Esophagus muscularis mucosa (tissue), 4 donors: ENCODE data around the gene ADNP. TPM values are rescaled to one million over a fixed set of nuclear protein-coding genes. Genes with fewer than 3 reads are reported as not detected.

Experiments
- DNase-seq: peaks from one replicate; pipeline ENCODE4 v3.0.0-alpha.2; 2017; ENCODE audit errors: extremely low spot score
- H3K27ac ChIP-seq, 4 donors: fragments of 200-600 bp; sonication (generic); replicated peaks in 1 of 4; 1 replicate in 3 of 4; 2 replicates in 1 of 4; pipeline ENCODE4 v1.5.1; 2016 to 2019; ENCODE audit warnings: mild to moderate bottlenecking in 1 of 4
- H3K27me3 ChIP-seq, 4 donors: fragments of 200-600 bp; sonication (generic); one replicate each; pipeline versions ENCODE4 v1.5.1 to v1.6.0; 2016 to 2019
- H3K36me3 ChIP-seq, 4 donors: fragments of 200-600 bp; sonication (generic); one replicate each; pipeline ENCODE4 v1.5.1; 2016 to 2019
- H3K4me1 ChIP-seq, 4 donors: fragments of 200-600 bp; sonication (generic); one replicate each; pipeline ENCODE4 v1.5.1; 2016 to 2019
- H3K4me3 ChIP-seq, 4 donors: fragments of 200-600 bp; sonication (generic); 1 replicate in 2 of 4; 2 replicates in 2 of 4; pipeline ENCODE4 v1.5.1; 2016 to 2019; ENCODE audit warnings: mild to moderate bottlenecking in 4 of 4, moderate library complexity in 1 of 4
- H3K9me3 ChIP-seq, 4 donors: fragments of 200-600 bp; sonication (generic); 1 replicate in 3 of 4; 2 replicates in 1 of 4; pipeline ENCODE4 v1.5.1; 2016 to 2019
- CTCF ChIP-seq, 3 experiments: fragments of 200-600 bp in 2 of 3; fragments of 450-650 bp in 1 of 3; sonication (generic) in 2 of 3; IDR thresholded peaks; one replicate each; pipeline ENCODE4 v1.5.1; 2017 to 2019; ENCODE audit warnings: antibody characterized with exemption in 3 of 3, mild to moderate bottlenecking in 2 of 3, moderate library complexity in 1 of 3
- EP300 ChIP-seq: sonication (generic); formaldehyde crosslinking; IDR thresholded peaks from one replicate; pipeline ENCODE4 v1.6.1; 2017; ENCODE audit warnings: antibody characterized with exemption
- POLR2A ChIP-seq: fragments of 450-650 bp; IDR thresholded peaks from one replicate; pipeline ENCODE4 v1.6.1; 2017; ENCODE audit warnings: antibody characterized with exemption, moderate library complexity, mild to moderate bottlenecking, low read depth
- POLR2AphosphoS5 ChIP-seq, 2 donors: sonication (generic); formaldehyde crosslinking; IDR thresholded peaks; one replicate each; pipeline ENCODE4 v1.6.1; 2017; ENCODE audit warnings: antibody characterized with exemption in 2 of 2
- WGBS: methylation state at CpG from one replicate; pipeline ENCODE4 v1.1.5; 2018; 5-methylcytosine and 5-hydroxymethylcytosine counted together
- intact Hi-C: fragments of 100-400 bp; cut with DNase I; formaldehyde crosslinking; loops from one replicate; pipeline ENCODE4 v1.15.1; 2023
- total RNA-seq, 4 donors: library from RNA; depleted of rRNA; stranded (reverse); fragments of >200 nt; gene quantifications; one replicate each; pipeline versions ENCODE4 v1.1.0 to v1.2.1, GENCODE V29; 2016

ADNP gene
- total RNA-seq, 4 donors from 2014 or later: 39.1 to 59.8 (median 48.2) TPM

GRCh38 chr20:50866036-50866685 is 65.1 kb downstream of the ADNP start:
- H3K27ac ChIP-seq: no peak overlapping the region
- WGBS: 80% methylated on average over 10 of the region's 12 CpGs
- no peaks in the 10 kb centered on the region for H3K36me3 ChIP-seq
- no peak overlapping the region for H3K4me3 ChIP-seq
- DNase-seq: no peak
- no peak for TF ChIP-seq POLR2A
- TF ChIP-seq CTCF (IDR thresholded peaks at IDR 0.05): no peak
- TF ChIP-seq EP300: no peak
- TF ChIP-seq POLR2AphosphoS5 (IDR thresholded peaks at IDR 0.05): no peak
- no peaks in the 10 kb centered on the region for H3K27me3 ChIP-seq
- intact Hi-C loops: no loop called here
- H3K9me3 ChIP-seq: no peaks in the 10 kb centered on the region
- no peaks in the 10 kb centered on the region for H3K4me1 ChIP-seq

GRCh38 chr20:50865591-50865990 is 65.6 kb downstream of the ADNP start:
- no peak for TF ChIP-seq EP300
- no peak for TF ChIP-seq POLR2AphosphoS5 (IDR thresholded peaks at IDR 0.05)
- no peak for TF ChIP-seq CTCF (IDR thresholded peaks at IDR 0.05)
- no peak for TF ChIP-seq POLR2A
- no peaks in the 10 kb centered on the region for H3K27me3 ChIP-seq
- DNase-seq: no peak
- WGBS: 88% methylated on average over 6 of the region's 7 CpGs
- no peaks in the 10 kb centered on the region for H3K36me3 ChIP-seq
- no peak overlapping the region for H3K4me3 ChIP-seq
- intact Hi-C loops: no loop called here
- no peak overlapping the region for H3K27ac ChIP-seq
- no peaks in the 10 kb centered on the region for H3K9me3 ChIP-seq
- H3K4me1 ChIP-seq: no peaks in the 10 kb centered on the region

- Histone ChIP-seq H3K9me3 (no peaks in the 10 kb centered on the region), H3K4me1 (no peaks in the 10 kb centered on the region), H3K36me3 (no peaks in the 10 kb centered on the region), H3K27ac (no peak overlapping the region), H3K4me3 (no peak overlapping the region), H3K27me3 (no peaks in the 10 kb centered on the region)
- TF ChIP-seq EP300 (no peak), POLR2AphosphoS5 (IDR thresholded peaks at IDR 0.05) (no peak), CTCF (IDR thresholded peaks at IDR 0.05) (no peak), POLR2A (no peak)
- intact Hi-C loops: no loop called here
- WGBS: 90% methylated on average over 6 of the region's 6 CpGs
- no peak for DNase-seq
Observed at GRCh38 chr20:50865114-50865513, 66.1 kb downstream of the ADNP start.

- intact Hi-C loops: no loop called here
- no peak for TF ChIP-seq CTCF (IDR thresholded peaks at IDR 0.05)
- TF ChIP-seq EP300: no peak
- TF ChIP-seq POLR2A: no peak
- TF ChIP-seq POLR2AphosphoS5 (IDR thresholded peaks at IDR 0.05): no peak
- Histone ChIP-seq H3K9me3 (no peaks in the 10 kb centered on the region), H3K27ac (no peak overlapping the region), H3K27me3 (no peaks in the 10 kb centered on the region), H3K4me1 (no peaks in the 10 kb centered on the region), H3K4me3 (no peak overlapping the region), H3K36me3 (no peaks in the 10 kb centered on the region)
- WGBS: 77% methylated on average over 3 of the region's 3 CpGs
- DNase-seq: no peak
Observed at GRCh38 chr20:50862546-50862945, 68.7 kb downstream of the ADNP start.

- peaks cover 0 to 6% (median 3%) of the 10 kb centered on the region in 4 donors for H3K4me1 ChIP-seq
- no peaks in the 10 kb centered on the region for H3K36me3 ChIP-seq
- no peaks in the 10 kb centered on the region for H3K27me3 ChIP-seq
- H3K4me3 ChIP-seq: no peak overlapping the region
- intact Hi-C loops: no loop called here
- 89% methylated on average over 9 of the region's 12 CpGs for WGBS
- DNase-seq: no peak
- TF ChIP-seq CTCF (IDR thresholded peaks at IDR 0.05) (no peak), POLR2AphosphoS5 (IDR thresholded peaks at IDR 0.05) (no peak), POLR2A (no peak), EP300 (no peak)
- no peak overlapping the region for H3K27ac ChIP-seq
- H3K9me3 ChIP-seq: no peaks in the 10 kb centered on the region
Observed at GRCh38 chr20:50861012-50861411, 70.2 kb downstream of the ADNP start.
